Tibial nerve (tissue), 4 donors: ENCODE measurements around the gene LRRC27. TPM values are rescaled to one million over a fixed set of nuclear protein-coding genes. Genes with fewer than 3 reads are reported as not detected.

Source experiments
- DNase-seq, 2 donors: peaks; one replicate each; pipeline ENCODE4 v3.0.0-alpha.2; 2019; ENCODE audit warnings: low spot score in 2 of 2
- H3K27ac ChIP-seq, 4 donors: fragments of 200-600 bp; sonication (generic) in 3 of 4; one replicate each; pipeline ENCODE4 v1.5.1; 2017 to 2019; ENCODE audit warnings: mild to moderate bottlenecking in 1 of 4
- H3K27me3 ChIP-seq, 2 donors: fragments of 200-600 bp; sonication (generic) in 1 of 2; one replicate each; pipeline versions ENCODE4 v1.5.1 to v1.6.0; 2017 to 2019
- H3K36me3 ChIP-seq, 3 donors: fragments of 200-600 bp; sonication (generic); one replicate each; pipeline ENCODE4 v1.5.1; 2018 to 2019
- H3K4me1 ChIP-seq, 4 donors: fragments of 200-600 bp; sonication (generic) in 3 of 4; one replicate each; pipeline ENCODE4 v1.5.1; 2017 to 2019
- H3K4me3 ChIP-seq, 4 donors: fragments of 200-600 bp; sonication (generic) in 3 of 4; one replicate each; pipeline ENCODE4 v1.5.1; 2017 to 2019; ENCODE audit warnings: mild to moderate bottlenecking in 1 of 4, moderate library complexity in 1 of 4
- H3K9me3 ChIP-seq, 4 donors: fragments of 200-600 bp; sonication (generic) in 3 of 4; one replicate each; pipeline ENCODE4 v1.5.1; 2017 to 2019
- EP300 ChIP-seq, 2 donors: sonication (generic); formaldehyde crosslinking; IDR thresholded peaks; one replicate each; pipeline ENCODE4 v1.6.1; 2017; ENCODE audit warnings: antibody characterized with exemption in 2 of 2, mild to moderate bottlenecking in 1 of 2
- POLR2A ChIP-seq, 2 donors: fragments of 450-650 bp; IDR thresholded peaks; one replicate each; pipeline ENCODE4 v1.6.1; 2017; ENCODE audit warnings: antibody characterized with exemption in 2 of 2, mild to moderate bottlenecking in 2 of 2, moderate library complexity in 2 of 2
- WGBS, 2 donors: methylation state at CpG; one replicate each; pipeline ENCODE4 v1.1.5; 2018; 5-methylcytosine and 5-hydroxymethylcytosine counted together
- total RNA-seq, 4 donors: library from RNA; depleted of rRNA; stranded (reverse); fragments of >200 nt; gene quantifications; one replicate each; pipeline ENCODE4 v1.1.0, GENCODE V29; 2016
- TF ChIP-seq, protein P1 (sequence below), 5 experiments: fragments of 200-600 bp in 3 of 5; fragments of 450-650 bp in 2 of 5; sonication (generic) in 3 of 5; IDR thresholded peaks; one replicate each; pipeline ENCODE4 v1.5.1; 2016 to 2019; ENCODE audit warnings: antibody characterized with exemption in 5 of 5, mild to moderate bottlenecking in 3 of 5, moderate library complexity in 2 of 5

LRRC27 gene
- total RNA-seq, 4 donors from 2014 or later: 10.1 to 21.6 (median 17.9) TPM

DNA sequence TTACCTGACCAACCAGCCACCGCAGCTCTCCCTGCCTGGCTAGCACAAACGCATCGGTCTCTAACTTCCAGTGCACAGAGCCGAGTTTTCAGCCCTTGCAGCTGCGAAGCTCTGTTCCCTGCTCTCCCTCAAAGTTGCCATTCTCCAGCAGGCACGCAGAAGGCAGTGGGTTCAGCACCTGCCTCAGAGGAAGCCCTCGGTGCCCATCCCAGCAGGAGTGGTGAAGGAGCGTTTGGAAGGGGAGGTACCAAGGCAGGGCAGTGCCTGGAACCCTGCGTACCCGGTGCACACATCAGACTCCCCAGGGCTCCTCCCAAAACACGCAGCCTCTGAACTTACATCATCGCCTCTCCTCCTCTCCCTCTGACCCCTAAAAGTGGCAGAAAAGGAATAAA lies 22.5 kb upstream of the LRRC27 start:
- no peak for TF ChIP-seq POLR2A (IDR thresholded peaks at IDR 0.05)
- TF ChIP-seq, protein P1, sequence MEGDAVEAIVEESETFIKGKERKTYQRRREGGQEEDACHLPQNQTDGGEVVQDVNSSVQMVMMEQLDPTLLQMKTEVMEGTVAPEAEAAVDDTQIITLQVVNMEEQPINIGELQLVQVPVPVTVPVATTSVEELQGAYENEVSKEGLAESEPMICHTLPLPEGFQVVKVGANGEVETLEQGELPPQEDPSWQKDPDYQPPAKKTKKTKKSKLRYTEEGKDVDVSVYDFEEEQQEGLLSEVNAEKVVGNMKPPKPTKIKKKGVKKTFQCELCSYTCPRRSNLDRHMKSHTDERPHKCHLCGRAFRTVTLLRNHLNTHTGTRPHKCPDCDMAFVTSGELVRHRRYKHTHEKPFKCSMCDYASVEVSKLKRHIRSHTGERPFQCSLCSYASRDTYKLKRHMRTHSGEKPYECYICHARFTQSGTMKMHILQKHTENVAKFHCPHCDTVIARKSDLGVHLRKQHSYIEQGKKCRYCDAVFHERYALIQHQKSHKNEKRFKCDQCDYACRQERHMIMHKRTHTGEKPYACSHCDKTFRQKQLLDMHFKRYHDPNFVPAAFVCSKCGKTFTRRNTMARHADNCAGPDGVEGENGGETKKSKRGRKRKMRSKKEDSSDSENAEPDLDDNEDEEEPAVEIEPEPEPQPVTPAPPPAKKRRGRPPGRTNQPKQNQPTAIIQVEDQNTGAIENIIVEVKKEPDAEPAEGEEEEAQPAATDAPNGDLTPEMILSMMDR (IDR thresholded peaks at IDR 0.05): no peak
- no peak for TF ChIP-seq EP300 (IDR thresholded peaks at IDR 0.05)
- WGBS, 2 donors: 64 to 74% methylated on average over 12 of the region's 12 CpGs
- Histone ChIP-seq H3K27me3 (no peaks in the 10 kb centered on the region), H3K4me3 (no peak overlapping the region), H3K36me3 (no peaks in the 10 kb centered on the region), H3K27ac (no peak overlapping the region), H3K4me1 (peaks cover 0 to 25% (median 9%) of the 10 kb centered on the region in 4 donors), H3K9me3 (peaks cover 0 to 7% (median 0%) of the 10 kb centered on the region in 4 donors)
- DNase-seq: no peak

DNA sequence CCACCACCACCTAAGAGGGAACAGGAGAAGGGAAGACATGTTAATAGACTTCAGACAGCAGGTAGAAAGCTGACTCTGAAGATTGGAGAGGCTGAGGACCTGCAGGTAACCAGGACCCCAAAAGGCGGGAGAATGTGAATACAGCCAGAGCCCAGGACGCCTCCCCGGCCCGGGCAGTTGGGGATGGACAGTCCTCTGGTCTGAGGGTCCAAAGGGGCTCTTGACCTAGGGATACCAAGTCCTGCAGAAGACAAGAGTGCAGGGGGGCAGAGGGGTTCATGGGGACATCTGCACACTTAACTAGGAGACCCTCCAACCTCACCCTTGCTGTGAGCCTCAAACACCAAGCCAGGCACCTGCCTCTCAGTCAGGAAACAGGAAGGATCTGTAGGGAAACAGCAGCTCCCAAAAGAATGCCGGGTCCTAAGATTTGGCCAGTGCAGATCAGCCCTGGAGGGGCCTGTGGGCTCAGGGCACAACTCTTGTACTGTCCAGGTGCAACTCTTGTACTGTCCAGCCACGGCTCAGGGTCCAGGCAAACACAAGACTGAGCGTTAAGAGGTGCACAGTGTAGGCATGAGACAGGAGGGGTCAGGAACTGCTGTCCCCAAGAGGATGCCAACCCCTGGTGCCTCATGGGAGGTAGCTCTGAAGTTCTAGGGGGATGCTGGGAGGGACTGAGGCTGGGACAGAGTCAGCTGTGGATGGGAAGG lies 22.0 kb upstream of the LRRC27 start:
- DNase-seq: no peak
- WGBS, 2 donors: 83 to 85% methylated on average over 7 of the region's 7 CpGs

DNA sequence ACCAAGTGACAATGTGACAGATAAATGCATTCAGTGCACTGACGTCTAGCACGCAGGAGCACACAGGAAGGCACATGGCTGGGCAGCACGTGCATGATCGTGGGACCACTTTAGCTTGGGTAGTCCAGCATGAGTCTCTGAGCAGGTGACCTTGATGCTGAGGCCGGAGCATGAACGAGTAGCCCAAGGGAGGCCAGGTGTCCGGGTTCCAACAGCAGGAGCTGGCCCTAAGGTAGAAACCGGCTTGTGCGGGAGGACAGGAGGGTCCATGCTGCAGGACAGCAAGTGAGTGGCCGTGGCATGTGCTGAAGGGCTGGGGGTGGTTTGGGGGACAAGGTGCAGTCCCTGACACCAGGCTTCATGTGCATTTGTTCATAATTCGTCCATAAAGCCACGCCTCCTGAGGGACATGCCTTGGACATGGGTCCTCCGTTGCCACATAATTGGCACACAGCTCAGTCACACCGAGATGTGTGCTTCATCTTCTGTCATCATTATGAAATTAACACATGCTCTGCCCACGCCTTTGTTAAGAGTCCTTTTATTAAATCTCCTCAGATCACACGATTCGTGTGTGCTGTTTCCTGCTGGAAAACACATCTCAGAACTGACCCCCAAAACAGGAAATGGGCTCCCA lies 21.2 kb upstream of the LRRC27 start:
- Histone ChIP-seq H3K9me3 (peaks cover 0 to 7% (median 0%) of the 10 kb centered on the region in 4 donors), H3K36me3 (no peaks in the 10 kb centered on the region), H3K27me3 (no peaks in the 10 kb centered on the region), H3K4me3 (no peak overlapping the region), H3K27ac (no peak overlapping the region), H3K4me1 (peaks cover 0 to 25% (median 9%) of the 10 kb centered on the region in 4 donors)
- WGBS, 2 donors: 77 to 80% methylated on average over 13 to 17 of the region's 17 CpGs
- DNase-seq: no peak
- TF ChIP-seq EP300 (IDR thresholded peaks at IDR 0.05) (no peak), POLR2A (IDR thresholded peaks at IDR 0.05) (no peak)
- TF ChIP-seq, protein P1 (IDR thresholded peaks at IDR 0.05): no peak

More for the DNA sequence above, 22.0 kb upstream of the LRRC27 start:
- TF ChIP-seq POLR2A (IDR thresholded peaks at IDR 0.05): no peak
- no peak for TF ChIP-seq EP300 (IDR thresholded peaks at IDR 0.05)
- TF ChIP-seq, protein P1 (IDR thresholded peaks at IDR 0.05): no peak
- H3K36me3 ChIP-seq: no peaks in the 10 kb centered on the region
- H3K27ac ChIP-seq: no peak overlapping the region
- peaks cover 0 to 7% (median 0%) of the 10 kb centered on the region in 4 donors for H3K9me3 ChIP-seq
- peaks cover 0 to 25% (median 9%) of the 10 kb centered on the region in 4 donors for H3K4me1 ChIP-seq
- H3K27me3 ChIP-seq: no peaks in the 10 kb centered on the region
- H3K4me3 ChIP-seq: no peak overlapping the region

DNA sequence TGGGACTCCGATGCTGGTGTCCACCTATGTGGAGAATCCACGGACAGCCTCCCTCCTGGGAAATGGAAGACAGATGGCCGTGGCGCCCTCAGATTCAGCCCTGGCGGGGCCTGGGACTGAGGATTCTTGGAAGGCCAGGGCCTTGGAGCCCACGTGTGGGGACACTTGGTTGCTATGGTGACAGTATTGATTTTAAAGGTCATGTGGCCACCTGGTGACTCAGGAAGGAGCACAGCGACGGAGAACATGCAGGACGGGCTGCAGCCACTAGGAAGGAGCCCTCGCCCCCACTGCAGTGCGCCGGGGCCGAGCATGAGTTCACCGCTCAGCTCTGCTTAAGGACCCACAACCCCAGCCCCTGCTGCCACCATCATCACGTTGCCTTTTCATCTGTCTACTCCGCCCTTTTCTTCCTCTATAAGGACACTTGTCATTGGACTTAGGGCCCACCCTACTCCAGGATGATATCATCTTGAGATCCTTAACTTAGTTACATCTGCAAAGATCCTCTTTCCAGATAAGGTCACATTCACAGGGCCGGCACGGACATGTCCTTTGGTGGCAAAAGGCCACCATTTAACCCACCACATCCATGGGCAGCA lies 20.6 kb upstream of the LRRC27 start:
- Histone ChIP-seq H3K27ac (no peak overlapping the region), H3K4me1 (peaks cover 0 to 24% (median 9%) of the 10 kb centered on the region in 4 donors), H3K27me3 (no peaks in the 10 kb centered on the region), H3K9me3 (peaks cover 0 to 7% (median 0%) of the 10 kb centered on the region in 4 donors), H3K36me3 (no peaks in the 10 kb centered on the region), H3K4me3 (no peak overlapping the region)
- DNase-seq: no peak
- TF ChIP-seq POLR2A (IDR thresholded peaks at IDR 0.05) (no peak), EP300 (IDR thresholded peaks at IDR 0.05) (no peak)
- TF ChIP-seq, protein P1 (IDR thresholded peaks at IDR 0.05): no peak
- WGBS, 2 donors: 71 to 78% methylated on average over 18 of the region's 18 CpGs

DNA sequence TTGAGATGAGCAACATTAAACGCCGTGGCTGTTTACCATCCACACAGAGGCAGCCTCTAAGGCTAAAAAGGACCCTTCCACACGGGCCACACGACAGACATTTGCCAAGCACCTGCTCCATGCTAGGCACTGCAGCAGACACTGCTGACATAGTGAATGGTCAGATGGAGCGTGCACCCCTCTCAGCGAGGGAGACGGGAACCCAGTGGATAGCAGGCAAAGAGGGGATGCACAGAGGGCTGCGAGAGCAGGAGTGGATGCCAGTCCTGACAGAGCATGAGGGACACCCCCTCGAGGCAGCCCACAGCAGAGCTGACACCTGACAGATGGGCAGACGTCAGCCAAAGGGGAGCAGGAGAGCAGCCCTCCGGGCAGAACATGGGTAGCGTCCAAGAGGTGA lies 18.7 kb upstream of the LRRC27 start:
- TF ChIP-seq, protein P1 (IDR thresholded peaks at IDR 0.05): no peak
- peaks cover 0 to 7% (median 0%) of the 10 kb centered on the region in 4 donors for H3K9me3 ChIP-seq
- no peak overlapping the region for H3K27ac ChIP-seq
- 93 to 94% methylated on average over 12 of the region's 12 CpGs for WGBS, 2 donors
- peaks cover 0 to 14% (median 3%) of the 10 kb centered on the region in 4 donors for H3K4me1 ChIP-seq
- H3K36me3 ChIP-seq: no peaks in the 10 kb centered on the region
- no peak for DNase-seq
- H3K27me3 ChIP-seq: no peaks in the 10 kb centered on the region
- no peak overlapping the region for H3K4me3 ChIP-seq
